GM13977 (cell line): ENCODE results near the gene TPM1.

ENCODE experiments used
- DNase-seq: peaks from one replicate; pipeline ENCODE4 v3.0.0; 2012; ENCODE audit warnings: low spot score
- in situ Hi-C: fragments of 300-500 bp; cut with MboI; formaldehyde crosslinking; loops from one replicate; pipeline ENCODE4 v1.12.0; 2022; ENCODE audit warnings: low sequenced_read_pairs, low pct_unique_long_range_greater_than_20kb, mixed read lengths, inconsistent platforms; ENCODE audit not compliant: unreplicated experiment
- TF ChIP-seq, protein P1 (sequence below): IDR thresholded peaks from 2 replicates; pipeline ENCODE4 v1.5.1; 2012; ENCODE audit warnings: mild to moderate bottlenecking, control low read depth; ENCODE audit not compliant: insufficient read depth; ENCODE audit errors: extremely low read depth, missing control alignments

TPM1 gene

DNA sequence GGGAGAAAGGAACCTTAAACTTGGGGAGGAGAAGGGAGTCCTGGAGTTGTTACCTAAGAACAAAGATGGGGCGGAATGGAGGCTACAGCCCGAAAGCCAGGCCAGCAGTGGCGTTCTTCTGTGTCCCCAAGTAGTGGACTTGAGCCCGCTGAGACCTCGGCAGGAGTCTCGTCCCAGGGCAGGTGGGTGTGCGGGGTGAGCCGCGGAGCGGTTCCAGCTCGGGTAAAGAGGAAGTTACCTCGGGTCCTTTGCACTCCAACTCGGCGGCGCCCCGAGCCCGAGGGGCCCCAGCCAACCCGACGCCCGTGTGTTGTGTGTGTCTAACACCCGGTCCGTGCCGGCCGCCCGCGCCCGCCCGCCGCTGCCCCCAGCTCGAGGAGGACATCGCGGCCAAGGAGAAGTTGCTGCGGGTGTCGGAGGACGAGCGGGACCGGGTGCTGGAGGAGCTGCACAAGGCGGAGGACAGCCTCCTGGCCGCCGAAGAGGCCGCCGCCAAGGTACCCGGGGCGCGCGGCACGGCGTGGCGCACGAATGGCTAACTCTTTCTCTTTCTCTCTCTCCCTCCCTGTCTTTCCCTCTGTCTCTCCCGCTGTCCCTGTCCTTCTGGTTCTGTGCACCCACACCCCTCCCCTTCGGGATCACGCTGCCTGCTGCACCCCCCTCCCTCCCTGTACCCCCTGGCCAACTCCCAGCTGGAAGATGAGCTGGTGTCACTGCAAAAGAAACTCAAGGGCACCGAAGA lies 959 bp downstream of the TPM1 start:
- DNase-seq, result peak; percentile 48
- in situ Hi-C loops, result no loop called here
- TF ChIP-seq, protein P1, sequence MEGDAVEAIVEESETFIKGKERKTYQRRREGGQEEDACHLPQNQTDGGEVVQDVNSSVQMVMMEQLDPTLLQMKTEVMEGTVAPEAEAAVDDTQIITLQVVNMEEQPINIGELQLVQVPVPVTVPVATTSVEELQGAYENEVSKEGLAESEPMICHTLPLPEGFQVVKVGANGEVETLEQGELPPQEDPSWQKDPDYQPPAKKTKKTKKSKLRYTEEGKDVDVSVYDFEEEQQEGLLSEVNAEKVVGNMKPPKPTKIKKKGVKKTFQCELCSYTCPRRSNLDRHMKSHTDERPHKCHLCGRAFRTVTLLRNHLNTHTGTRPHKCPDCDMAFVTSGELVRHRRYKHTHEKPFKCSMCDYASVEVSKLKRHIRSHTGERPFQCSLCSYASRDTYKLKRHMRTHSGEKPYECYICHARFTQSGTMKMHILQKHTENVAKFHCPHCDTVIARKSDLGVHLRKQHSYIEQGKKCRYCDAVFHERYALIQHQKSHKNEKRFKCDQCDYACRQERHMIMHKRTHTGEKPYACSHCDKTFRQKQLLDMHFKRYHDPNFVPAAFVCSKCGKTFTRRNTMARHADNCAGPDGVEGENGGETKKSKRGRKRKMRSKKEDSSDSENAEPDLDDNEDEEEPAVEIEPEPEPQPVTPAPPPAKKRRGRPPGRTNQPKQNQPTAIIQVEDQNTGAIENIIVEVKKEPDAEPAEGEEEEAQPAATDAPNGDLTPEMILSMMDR, result no peak

DNA sequence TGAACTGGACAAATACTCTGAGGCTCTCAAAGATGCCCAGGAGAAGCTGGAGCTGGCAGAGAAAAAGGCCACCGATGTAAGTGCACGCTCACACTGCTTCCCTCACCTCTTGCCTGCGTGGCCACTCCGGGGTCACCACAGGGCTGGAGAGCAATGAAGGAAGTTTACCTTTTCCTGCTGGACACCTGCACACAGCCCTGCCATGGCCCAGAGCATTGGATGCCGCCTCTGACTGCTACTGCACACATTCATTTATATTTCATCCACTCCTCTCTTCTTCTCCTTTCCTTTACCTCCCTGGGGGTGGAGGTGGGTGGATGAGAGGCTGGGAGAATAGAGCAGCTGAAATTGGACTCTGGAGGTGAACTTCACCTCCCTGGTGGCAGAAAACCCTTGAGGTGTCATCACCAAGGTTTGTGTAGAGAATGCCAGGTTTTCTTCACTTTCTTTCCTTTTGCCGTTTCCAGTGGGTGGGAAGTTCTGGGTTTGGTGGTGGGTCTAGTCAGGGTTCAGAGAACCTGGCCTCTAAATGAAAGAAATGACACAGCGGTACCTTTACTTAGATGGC lies 1.6 kb downstream of the TPM1 start:
- TF ChIP-seq, protein P1, result no peak
- in situ Hi-C loops, result no loop called here
- DNase-seq, result peak; percentile 26

DNA sequence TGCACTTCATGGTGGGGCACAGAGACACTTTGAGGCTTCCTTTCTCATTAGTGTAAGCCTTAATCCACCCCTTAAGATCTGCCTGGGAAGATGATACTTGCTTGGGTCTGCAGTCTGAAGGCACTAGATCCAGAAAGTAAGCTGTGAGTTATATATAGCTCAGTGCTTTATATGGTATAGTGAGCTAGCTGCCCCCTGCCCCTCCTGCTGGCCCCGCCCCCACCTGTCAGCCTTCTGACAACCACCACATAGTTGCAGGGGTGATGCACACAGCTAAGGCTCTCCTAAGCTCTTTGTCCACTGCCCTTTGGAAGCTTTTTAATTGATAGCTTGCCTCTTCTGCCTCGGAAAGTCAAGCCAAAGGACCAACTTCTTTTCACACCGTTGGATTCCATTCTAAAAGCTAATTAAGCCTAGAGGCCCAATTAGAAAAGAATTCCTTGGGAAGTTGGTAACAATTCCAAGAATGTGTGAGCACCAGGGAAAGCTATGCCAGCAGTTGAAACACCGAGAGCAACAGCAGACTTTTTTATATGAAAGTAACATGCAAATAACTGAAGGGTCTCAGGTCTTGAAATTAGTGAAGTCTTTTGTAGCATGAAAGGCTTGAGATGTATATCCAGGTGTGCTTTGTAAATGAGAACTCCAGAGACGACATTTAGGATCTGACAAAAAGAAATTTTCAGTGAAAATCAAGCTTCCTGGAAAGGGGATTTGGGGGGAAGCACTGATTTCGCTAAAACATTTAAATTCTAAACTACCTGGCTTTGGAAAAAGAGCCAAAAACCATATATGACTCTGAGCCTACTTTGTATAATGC lies 2.3 kb downstream of the TPM1 start:
- in situ Hi-C loops, result no loop called here
- peak; percentile 36 for DNase-seq
- TF ChIP-seq, protein P1, result no peak

DNA sequence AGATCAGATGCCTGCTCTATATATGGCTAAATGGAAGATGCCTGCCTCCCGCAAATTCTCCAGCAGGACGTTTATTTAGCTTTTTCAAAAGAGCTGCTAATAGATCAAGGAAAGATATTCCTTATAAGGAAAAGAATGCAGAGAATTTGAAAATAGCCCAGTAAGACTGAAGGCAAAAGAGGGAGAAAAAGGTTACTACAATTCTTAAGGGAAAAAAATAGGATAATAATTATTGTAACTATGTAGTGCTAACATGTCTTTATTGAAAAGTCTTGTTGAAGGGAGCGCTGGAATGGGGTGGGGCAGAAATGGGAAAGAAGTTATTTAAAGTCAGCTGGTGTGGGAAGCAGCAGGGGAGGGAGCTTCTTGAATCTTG lies 2.9 kb downstream of the TPM1 start:
- in situ Hi-C loops, result no loop called here
- no peak for DNase-seq

DNA sequence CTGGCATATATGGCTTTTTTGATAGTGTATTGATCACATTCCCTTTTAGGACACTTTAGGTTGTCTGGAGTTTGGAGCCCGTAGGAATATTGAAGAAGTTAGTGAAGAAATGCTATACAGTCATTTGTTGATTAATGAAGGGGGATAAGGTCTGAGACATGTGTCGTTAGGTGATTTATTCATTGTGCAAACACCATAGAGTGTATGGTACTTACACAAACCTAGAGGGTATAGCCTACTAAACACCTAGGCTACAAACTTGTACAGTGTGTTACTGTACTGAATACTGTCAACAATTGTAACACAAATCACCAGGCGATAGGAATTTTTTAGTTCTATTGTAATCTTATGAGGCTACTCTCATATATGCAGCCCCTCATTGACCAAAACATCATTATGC lies 3.3 kb downstream of the TPM1 start:
- in situ Hi-C loops, result no loop called here
- TF ChIP-seq, protein P1, result no peak
- no peak for DNase-seq

More for the DNA sequence above, 2.9 kb downstream of the TPM1 start:
- TF ChIP-seq, protein P1, result no peak

DNA sequence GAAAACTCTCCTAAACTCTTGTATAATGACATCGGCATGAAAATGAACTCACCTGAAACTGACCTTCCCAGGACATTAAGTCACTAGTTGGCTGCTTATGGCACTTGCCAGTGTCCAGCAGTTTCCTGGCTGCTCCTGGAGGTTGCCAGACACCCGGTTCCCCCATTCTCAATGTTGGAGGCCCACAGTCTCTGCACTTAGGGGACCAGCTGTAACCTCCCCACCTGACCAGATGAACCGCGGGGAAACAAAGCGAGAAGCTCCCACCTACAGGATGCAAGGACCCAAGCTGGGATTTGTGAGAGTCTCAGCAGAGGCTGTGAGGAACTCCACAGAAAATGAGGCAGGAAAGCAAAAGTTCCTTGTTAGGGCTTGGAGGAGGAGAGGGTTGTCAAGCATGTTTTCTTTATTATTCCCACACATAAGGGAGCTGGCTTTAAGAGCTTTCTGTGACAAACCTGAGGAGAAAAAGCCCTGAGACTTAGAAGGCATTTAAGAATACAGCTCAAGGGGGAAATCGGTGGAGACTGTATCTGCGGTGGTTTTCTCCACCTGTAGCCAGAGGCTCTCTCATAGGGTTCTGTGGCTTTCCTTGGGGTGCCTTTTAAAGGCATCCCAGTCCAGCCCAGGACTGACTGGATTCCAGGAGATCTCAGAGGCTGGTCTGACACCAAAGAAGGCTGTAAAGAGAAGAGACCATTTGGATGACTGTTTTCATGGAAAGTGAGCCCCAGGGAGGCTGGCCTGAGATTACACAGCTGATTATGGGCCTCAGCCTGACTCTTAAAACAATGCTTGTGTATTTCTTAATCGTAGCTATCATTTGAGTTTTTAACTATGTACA lies 4.6 kb downstream of the TPM1 start:
- no peak for DNase-seq
- in situ Hi-C loops, result no loop called here
- TF ChIP-seq, protein P1, result no peak
